Neural cell (in vitro differentiated cells): ENCODE results near the gene FKBP14.

Experiments used
- CTCF ChIP-seq: fragments of 450-650 bp; IDR thresholded peaks from 2 replicates; pipeline ENCODE4 v1.5.1; 2014; ENCODE audit warnings: antibody characterized with exemption, mild to moderate bottlenecking, moderate library complexity; ENCODE audit not compliant: poor library complexity, severe bottlenecking
- EP300 ChIP-seq: fragments of 450-650 bp; conservative IDR thresholded peaks from 2 replicates; pipeline ENCODE4 v1.6.1; 2014; ENCODE audit warnings: antibody characterized with exemption, mild to moderate bottlenecking, moderate library complexity; ENCODE audit not compliant: poor library complexity, severe bottlenecking
- EZH2 ChIP-seq: fragments of 200-600, 300-800 bp; shearing (Covaris generic), sonication (generic); IDR thresholded peaks from 2 replicates; pipeline ENCODE4 v1.6.1; 2014; ENCODE audit warnings: antibody characterized with exemption, low read length, borderline replicate concordance, mild to moderate bottlenecking; ENCODE audit not compliant: insufficient read depth, poor library complexity, severe bottlenecking
- POLR2AphosphoS5 ChIP-seq: IDR thresholded peaks from 2 replicates; pipeline ENCODE4 v1.6.1; 2012
- RAD21 ChIP-seq: fragments of 450-650 bp; conservative IDR thresholded peaks from 2 replicates; pipeline ENCODE4 v1.6.1; 2014; ENCODE audit warnings: antibody characterized with exemption, mild to moderate bottlenecking, moderate library complexity
- SMC3 ChIP-seq: fragments of 450-650 bp; conservative IDR thresholded peaks from 2 replicates; pipeline ENCODE4 v1.6.1; 2014; ENCODE audit warnings: antibody characterized with exemption, mild to moderate bottlenecking, moderate library complexity; ENCODE audit not compliant: poor library complexity
- TAF1 ChIP-seq: IDR thresholded peaks from 2 replicates; pipeline ENCODE4 v1.6.1; 2012; ENCODE audit warnings: low read depth

DNA sequence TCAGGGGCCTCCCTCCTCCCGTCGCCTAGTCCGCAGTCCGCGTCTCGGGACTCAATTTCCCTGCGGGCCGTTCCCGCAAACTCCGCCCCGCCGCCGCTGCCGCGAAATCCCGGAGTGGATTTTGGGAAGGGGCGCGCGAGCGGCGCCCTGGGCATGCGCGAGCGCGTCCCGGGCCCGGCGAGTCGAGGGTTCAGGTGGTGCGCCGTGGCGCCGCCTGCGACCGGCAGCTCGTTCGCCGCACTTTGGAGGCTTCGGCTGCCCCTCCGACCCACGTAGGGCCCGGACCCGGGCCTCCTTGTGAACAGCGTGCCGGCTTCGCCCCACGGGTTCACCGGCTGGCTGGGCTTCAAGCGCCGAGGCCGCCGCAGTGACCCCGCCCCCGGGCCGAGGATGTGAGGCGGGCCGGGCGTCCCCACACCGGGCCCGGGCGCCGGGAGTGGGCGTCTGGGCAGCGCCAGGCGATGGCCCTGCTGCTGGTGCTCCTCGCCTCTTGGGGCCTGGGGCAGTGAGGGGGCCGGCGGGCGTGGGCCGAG, 1.8 kb upstream of the FKBP14 start, which contains the start of gene PLEKHA8:
- TF ChIP-seq CTCF: no peak
- TF ChIP-seq POLR2AphosphoS5: peak; percentile 83
- peak; percentile 57 for TF ChIP-seq EP300
- no peak for TF ChIP-seq EZH2
- peak; percentile 40 for TF ChIP-seq SMC3
- TF ChIP-seq TAF1: no peak
- TF ChIP-seq RAD21: peak; percentile 34
